ENCODE data around the gene C10orf143. TPM values are rescaled to one million over a fixed set of nuclear protein-coding genes. Genes with fewer than 3 reads are reported as not detected.

Gene C10orf143
- total and polyA plus RNA-seq, 2 experiments from 2014 or later: 0.76 to 5.4 TPM

- H3K27me3 ChIP-seq (replicated peaks; ENCODE audit: insufficient read depth): no peaks in the 10 kb centered on the region
- WGBS, 2 experiments (ENCODE audit: low coverage in 1 of 2, low lambda C conversion rate in 2 of 2, missing lambda C conversion rate in 2 of 2): 94 to 96% methylated on average over 15 to 18 of the region's 19 CpGs
- H3K4me3 ChIP-seq: no peak overlapping the region
- H3K36me3 ChIP-seq (ENCODE audit: low read depth): no peaks in the 10 kb centered on the region
- H3K27ac ChIP-seq: no peak overlapping the region; the same call in 1 of the 2 replicates
- no peak overlapping the region for H2AFZ ChIP-seq
- H3K4me1 ChIP-seq (ENCODE audit: insufficient read depth): peaks cover 40% of the 10 kb centered on the region
- H3K9ac ChIP-seq: peak overlapping the region; percentile 70; the same call in 1 of the 2 replicates
- no peaks in the 10 kb centered on the region for H3K79me2 ChIP-seq (ENCODE audit: insufficient read depth)
- DNase-seq: no peak
- in situ Hi-C loops (cut with MboI): no loop called here
- H3F3A ChIP-seq (ENCODE audit: insufficient read depth): peaks cover 24% of the 10 kb centered on the region
- TF ChIP-seq EZH2phosphoT487 (IDR thresholded peaks at IDR 0.05; ENCODE audit: insufficient read depth, low read depth) (no peak), EZH2 (IDR thresholded peaks at IDR 0.05; ENCODE audit: insufficient read depth, poor library complexity, severe bottlenecking) (no peak)
- H3K4me2 ChIP-seq (ENCODE audit: unreplicated experiment): no peak overlapping the region
- H3K9me2 ChIP-seq (ENCODE audit: insufficient read depth): no peaks in the 10 kb centered on the region
- no peaks in the 10 kb centered on the region for H4K20me1 ChIP-seq (ENCODE audit: insufficient read depth)
- H3K9me3 ChIP-seq (ENCODE audit: low read depth): no peaks in the 10 kb centered on the region
Observed at GRCh38 chr10:130023454-130024230, 87.0 kb downstream of the C10orf143 start.

- Histone ChIP-seq H3K4me2 (ENCODE audit: unreplicated experiment) (peak overlapping the region; percentile 87), H4K20me1 (ENCODE audit: insufficient read depth) (no peaks in the 10 kb centered on the region), H3K27ac (peak overlapping the region; percentile 93), H3K36me3 (ENCODE audit: low read depth) (no peaks in the 10 kb centered on the region), H3K27me3 (replicated peaks; ENCODE audit: insufficient read depth) (no peaks in the 10 kb centered on the region), H3K4me1 (ENCODE audit: insufficient read depth) (peaks cover 42% of the 10 kb centered on the region), H3K4me3 (no peak overlapping the region), H3F3A (ENCODE audit: insufficient read depth) (peaks cover 24% of the 10 kb centered on the region), H3K79me2 (ENCODE audit: insufficient read depth) (no peaks in the 10 kb centered on the region), H3K9me2 (ENCODE audit: insufficient read depth) (no peaks in the 10 kb centered on the region), H3K9ac (peak overlapping the region; percentile 70), H2AFZ (0 out of 2 replicates have a peak overlapping the region, but pooled peaks have one; percentile 15), H3K9me3 (ENCODE audit: low read depth) (no peaks in the 10 kb centered on the region)
- TF ChIP-seq EZH2phosphoT487 (IDR thresholded peaks at IDR 0.05; ENCODE audit: insufficient read depth, low read depth) (no peak), EZH2 (IDR thresholded peaks at IDR 0.05; ENCODE audit: insufficient read depth, poor library complexity, severe bottlenecking) (no peak)
- in situ Hi-C loops (cut with MboI): no loop called here
- 24% methylated on average over 26 to 28 of the region's 28 CpGs for WGBS, 2 experiments (ENCODE audit: low coverage in 1 of 2, low lambda C conversion rate in 2 of 2, missing lambda C conversion rate in 2 of 2)
- peak; percentile 98 for DNase-seq
Observed at GRCh38 chr10:130022511-130023299, 87.9 kb downstream of the C10orf143 start.

- Histone ChIP-seq H3K4me3 (no peak overlapping the region), H4K20me1 (ENCODE audit: insufficient read depth) (no peaks in the 10 kb centered on the region), H3K4me2 (ENCODE audit: unreplicated experiment) (peak overlapping the region; percentile 87), H2AFZ (no peak overlapping the region), H3K36me3 (ENCODE audit: low read depth) (no peaks in the 10 kb centered on the region), H3K9me2 (ENCODE audit: insufficient read depth) (no peaks in the 10 kb centered on the region), H3K27me3 (replicated peaks; ENCODE audit: insufficient read depth) (no peaks in the 10 kb centered on the region), H3K27ac (peak overlapping the region; percentile 93), H3F3A (ENCODE audit: insufficient read depth) (peaks cover 24% of the 10 kb centered on the region), H3K4me1 (ENCODE audit: insufficient read depth) (peaks cover 42% of the 10 kb centered on the region), H3K9me3 (ENCODE audit: low read depth) (no peaks in the 10 kb centered on the region), H3K9ac (peak overlapping the region; percentile 70), H3K79me2 (ENCODE audit: insufficient read depth) (no peaks in the 10 kb centered on the region)
- TF ChIP-seq EZH2phosphoT487 (IDR thresholded peaks at IDR 0.05; ENCODE audit: insufficient read depth, low read depth): no peak
- no peak for TF ChIP-seq EZH2 (IDR thresholded peaks at IDR 0.05; ENCODE audit: insufficient read depth, poor library complexity, severe bottlenecking)
- WGBS, 2 experiments (ENCODE audit: low coverage in 1 of 2, low lambda C conversion rate in 2 of 2, missing lambda C conversion rate in 2 of 2): 7 to 21% methylated on average over 6 of the region's 6 CpGs
- in situ Hi-C loops (cut with MboI): no loop called here
- peak; percentile 26 for DNase-seq
Observed at GRCh38 chr10:130022086-130022485, 88.5 kb downstream of the C10orf143 start.

- Histone ChIP-seq H3K4me2 (ENCODE audit: unreplicated experiment) (peak overlapping the region; percentile 87), H3K4me1 (ENCODE audit: insufficient read depth) (peaks cover 42% of the 10 kb centered on the region), H3K9ac (peak overlapping the region; percentile 70), H3K27me3 (replicated peaks; ENCODE audit: insufficient read depth) (no peaks in the 10 kb centered on the region), H4K20me1 (ENCODE audit: insufficient read depth) (no peaks in the 10 kb centered on the region), H3F3A (ENCODE audit: insufficient read depth) (peaks cover 24% of the 10 kb centered on the region), H3K9me2 (ENCODE audit: insufficient read depth) (no peaks in the 10 kb centered on the region), H2AFZ (peak overlapping the region; percentile 60), H3K27ac (peak overlapping the region; percentile 93), H3K79me2 (ENCODE audit: insufficient read depth) (no peaks in the 10 kb centered on the region), H3K36me3 (ENCODE audit: low read depth) (no peaks in the 10 kb centered on the region), H3K9me3 (ENCODE audit: low read depth) (no peaks in the 10 kb centered on the region), H3K4me3 (peak overlapping the region; percentile 37)
- peak; percentile 98 for DNase-seq
- in situ Hi-C loops (cut with MboI): no loop called here
- no peak for TF ChIP-seq EZH2phosphoT487 (IDR thresholded peaks at IDR 0.05; ENCODE audit: insufficient read depth, low read depth)
- no peak for TF ChIP-seq EZH2 (IDR thresholded peaks at IDR 0.05; ENCODE audit: insufficient read depth, poor library complexity, severe bottlenecking)
- 2 to 4% methylated on average over 12 of the region's 12 CpGs for WGBS, 2 experiments (ENCODE audit: low coverage in 1 of 2, low lambda C conversion rate in 2 of 2, missing lambda C conversion rate in 2 of 2)
Observed at GRCh38 chr10:130021383-130021950, 89.2 kb downstream of the C10orf143 start.

All from GM23248 (cell line).